Measurements from ENCODE around the gene IER3. TPM values are rescaled to one million over a fixed set of nuclear protein-coding genes. Genes with fewer than 3 reads are reported as not detected.

The IER3 gene
- total and polyA plus RNA-seq, 2 of the 8 experiments (the other 6 are each of a cell fraction or from before 2014, with no cell fraction given): 11.9 to 26.5 TPM

GRCh38 chr6:30727920-30728553 lies 16.3 kb downstream of the IER3 start:
- Histone ChIP-seq H3K4me3 (ENCODE audit: extremely low read depth in 1 of 4, insufficient read depth in 2 of 4, low read depth in 3 of 4, low read length in 4 of 4) (no peak overlapping the region), H4K20me1 (replicated peaks in 1 of 2; ENCODE audit: control insufficient read depth in 1 of 2, insufficient read depth in 2 of 2, low read length in 2 of 2) (peaks cover 12% of the 10 kb centered on the region in 2 experiments), H3K56ac (replicated peaks; ENCODE audit: insufficient read length, low read depth, low read length) (no peak overlapping the region), H3K79me1 (ENCODE audit: low read depth, low read length) (no peaks in the 10 kb centered on the region), H2BK120ac (replicated peaks; ENCODE audit: low read depth, low read length) (no peak overlapping the region), H3K14ac (ENCODE audit: insufficient read length) (no peak overlapping the region), H3K4me2 (ENCODE audit: insufficient read depth in 1 of 2, low read depth in 2 of 2, low read length in 2 of 2) (no peak overlapping the region), H3K36me3 (ENCODE audit: control insufficient read depth in 2 of 4, insufficient read depth in 4 of 4, low read length in 3 of 4) (peaks cover 24 to 46% (median 33%) of the 10 kb centered on the region in 4 experiments), H2AK5ac (ENCODE audit: low read depth, low read length) (no peak overlapping the region), H2BK15ac (ENCODE audit: low read length) (no peak overlapping the region), H3K23me2 (ENCODE audit: low read depth, low read length) (no peaks in the 10 kb centered on the region), H3K9ac (replicated peaks in 1 of 4; ENCODE audit: extremely low read depth in 1 of 4, low read depth in 3 of 4, low read length in 3 of 4) (no peak overlapping the region; a peak in 1 of 7 replicates), H4K91ac (replicated peaks; ENCODE audit: insufficient read length, low read length) (no peak overlapping the region), H2BK12ac (ENCODE audit: low read depth, low read length) (no peak overlapping the region), H2BK5ac (ENCODE audit: low read depth, low read length) (no peak overlapping the region), H3K4me1 (replicated peaks in 1 of 4; ENCODE audit: control insufficient read depth in 3 of 4, insufficient read depth in 4 of 4, low read length in 3 of 4) (0 out of 7 replicates have a peak, but pooled peaks cover 0 to 2% (median 0%) of the 10 kb centered on the region in 4 experiments), H4K8ac (ENCODE audit: extremely low read depth, insufficient read depth, low read length) (no peak overlapping the region), H3K27ac (ENCODE audit: low read depth, low read length) (no peak overlapping the region), H3K27me3 (replicated peaks in 1 of 4; ENCODE audit: control insufficient read depth in 3 of 4, extremely low read depth in 1 of 4, insufficient read depth in 3 of 4, low read length in 3 of 4) (no peaks in the 10 kb centered on the region), H4K5ac (ENCODE audit: insufficient read length, low read depth, low read length) (no peak overlapping the region), H2BK20ac (ENCODE audit: low read length) (no peak overlapping the region), H3K4ac (replicated peaks; ENCODE audit: insufficient read length, low read depth, low read length) (no peak overlapping the region), H3K79me2 (ENCODE audit: control insufficient read depth in 1 of 2, insufficient read depth in 2 of 2, low read length in 2 of 2) (peaks cover 0 to 10% of the 10 kb centered on the region in 2 experiments; a peak in 2 of 4 replicates), H3K23ac (ENCODE audit: insufficient read length) (no peak overlapping the region), H3K9me3 (ENCODE audit: insufficient read depth in 2 of 2, low read depth in 1 of 2, low read length in 1 of 2) (no peaks in the 10 kb centered on the region), H2AFZ (ENCODE audit: low read length) (no peak overlapping the region), H3K18ac (ENCODE audit: extremely low read depth, low read length) (no peak overlapping the region)
- no peak for DNase-seq (ENCODE audit: low read depth in 1 of 2, low spot score in 2 of 2)
- ChIA-PET CTCF (ENCODE audit: partially characterized antibody) (interaction anchor here (0.6 to 11.8 kb wide), 9 partner anchors 9 to 183 kb away, joined by 3 to 147 read pairs (median 4); partner anchors contain the start of gene DHX16), POLR2A (ENCODE audit: partially characterized antibody) (interaction anchor here (0.6 to 35.9 kb wide), 9 partner anchors 4 to 237 kb away, joined by 3 to 732 read pairs (median 115); partner anchors contain the start of genes DHX16, FLOT1, IER3 and MDC1)
- FAIRE-seq: no peak
- WGBS, 2 experiments (ENCODE audit: extremely low coverage in 1 of 2, insufficient coverage in 1 of 2, insufficient read length in 1 of 2, insufficient replicate concordance in 2 of 2, low coverage in 1 of 2, low lambda C conversion rate in 2 of 2, missing lambda C conversion rate in 1 of 2): 97% methylated on average over 5 of the region's 7 CpGs; no CpG with 5 or more reads in 1 of the 2 experiments
- TF ChIP-seq, protein P1, sequence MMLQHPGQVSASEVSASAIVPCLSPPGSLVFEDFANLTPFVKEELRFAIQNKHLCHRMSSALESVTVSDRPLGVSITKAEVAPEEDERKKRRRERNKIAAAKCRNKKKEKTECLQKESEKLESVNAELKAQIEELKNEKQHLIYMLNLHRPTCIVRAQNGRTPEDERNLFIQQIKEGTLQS (IDR thresholded peaks at IDR 0.05; ENCODE audit: insufficient read depth, low read depth, low read length): no peak
- TF ChIP-seq JUND (IDR thresholded peaks at IDR 0.05; ENCODE audit: low read length) (no peak), EP300 (IDR thresholded peaks at IDR 0.05; ENCODE audit: borderline replicate concordance in 1 of 2, low read depth in 2 of 2, low read length in 2 of 2) (no peak), SP4 (IDR thresholded peaks at IDR 0.05; ENCODE audit: low read length) (no peak), TAF1 (IDR thresholded peaks at IDR 0.05; ENCODE audit: low read depth, low read length) (no peak)
